A549 (cell line): ENCODE results near the gene ADCY3.

Source experiments
- CTCF ChIP-seq: fragments of >200 bp; sonication (Bioruptor Twin); formaldehyde crosslinking; IDR thresholded peaks from 3 replicates; pipeline ENCODE4 v1.5.1; 2016
- EHMT2 ChIP-seq: fragments of 200-600 bp; sonication (generic); IDR thresholded peaks from 2 replicates; pipeline ENCODE4 v1.6.1; 2016; ENCODE audit warnings: antibody characterized with exemption, low read depth, mild to moderate bottlenecking, moderate library complexity
- ELK1 ChIP-seq: fragments of 150-350 bp; IDR thresholded peaks from 2 replicates; pipeline ENCODE4 v1.6.1; 2014; ENCODE audit warnings: low read depth, mild to moderate bottlenecking, low read length
- HDAC2 ChIP-seq: fragments of 200-600 bp; sonication (generic); IDR thresholded peaks from 2 replicates; pipeline ENCODE4 v1.6.1; 2016
- KDM1A ChIP-seq: fragments of 200-600 bp; sonication (generic); IDR thresholded peaks from 2 replicates; pipeline ENCODE4 v1.6.1; 2016; ENCODE audit warnings: low read depth, mild to moderate bottlenecking
- POLR2A ChIP-seq: IDR thresholded peaks from 2 replicates; pipeline ENCODE4 v1.6.1; 2012; ENCODE audit warnings: mild to moderate bottlenecking, low read length
- POLR2AphosphoS2 ChIP-seq: conservative IDR thresholded peaks from 2 replicates; pipeline ENCODE4 v1.6.1; 2012; ENCODE audit warnings: low read length, improper control_type of control experiment, inconsistent platforms
- REST ChIP-seq: fragments of 200-600 bp; sonication (generic); IDR thresholded peaks from 2 replicates; pipeline ENCODE4 v1.6.1; 2016; ENCODE audit warnings: antibody characterized with exemption, mild to moderate bottlenecking, moderate library complexity

GRCh38 chr2:24969784-24970183 is 49.7 kb upstream of the ADCY3 start:
- TF ChIP-seq POLR2A (no peak), CTCF (no peak), ELK1 (no peak), POLR2AphosphoS2 (no peak), REST (no peak), EHMT2 (no peak), KDM1A (no peak), HDAC2 (no peak)
